Lower leg skin (tissue), 4 donors: ENCODE data around the gene FBXL16. TPM values are rescaled to one million over a fixed set of nuclear protein-coding genes. Genes with fewer than 3 reads are reported as not detected.
A peak's percentile ranks its signal among the peaks of the same experiment; 100 is the strongest.
"Not testable (repeated sequence)": the region's sequence is repeated elsewhere in the genome, so short reads cannot be mapped to it uniquely, and the experiment has no call there.

ENCODE experiments used
- DNase-seq, 2 donors: peaks; one replicate each; pipeline ENCODE4 v3.0.0-alpha.2; 2019; ENCODE audit warnings: low spot score in 2 of 2
- H3K4me3 ChIP-seq: fragments of 200-600 bp; sonication (generic); 2 replicates; pipeline ENCODE4 v1.5.1; 2017; ENCODE audit warnings: mild to moderate bottlenecking, low read depth; ENCODE audit not compliant: poor library complexity, severe bottlenecking
- POLR2A ChIP-seq, 2 donors: fragments of 450-650 bp; IDR thresholded peaks; one replicate each; pipeline ENCODE4 v1.6.1; 2016 to 2017; ENCODE audit warnings: antibody characterized with exemption in 2 of 2, mild to moderate bottlenecking in 1 of 2, moderate library complexity in 1 of 2
- WGBS, 2 donors: methylation state at CpG; one replicate each; pipeline ENCODE4 v1.1.5; 2018; 5-methylcytosine and 5-hydroxymethylcytosine counted together
- intact Hi-C: fragments of 100-400 bp; cut with DNase I; formaldehyde crosslinking; loops from one replicate; pipeline ENCODE4 v1.15.0; 2023; ENCODE audit warnings: low total_unique reads
- total RNA-seq, 4 donors: library from RNA; depleted of rRNA; stranded (reverse); fragments of >200 nt; gene quantifications; one replicate each; pipeline ENCODE4 v1.1.0, GENCODE V29; 2016
- TF ChIP-seq, protein P1 (sequence below), 3 donors: fragments of 450-650 bp; IDR thresholded peaks; one replicate each; pipeline ENCODE4 v1.5.1; 2016; ENCODE audit warnings: antibody characterized with exemption in 3 of 3, mild to moderate bottlenecking in 3 of 3, moderate library complexity in 2 of 3

Gene FBXL16
- total RNA-seq, 4 donors from 2014 or later: 18.3 to 33.6 (median 25.2) TPM

DNA sequence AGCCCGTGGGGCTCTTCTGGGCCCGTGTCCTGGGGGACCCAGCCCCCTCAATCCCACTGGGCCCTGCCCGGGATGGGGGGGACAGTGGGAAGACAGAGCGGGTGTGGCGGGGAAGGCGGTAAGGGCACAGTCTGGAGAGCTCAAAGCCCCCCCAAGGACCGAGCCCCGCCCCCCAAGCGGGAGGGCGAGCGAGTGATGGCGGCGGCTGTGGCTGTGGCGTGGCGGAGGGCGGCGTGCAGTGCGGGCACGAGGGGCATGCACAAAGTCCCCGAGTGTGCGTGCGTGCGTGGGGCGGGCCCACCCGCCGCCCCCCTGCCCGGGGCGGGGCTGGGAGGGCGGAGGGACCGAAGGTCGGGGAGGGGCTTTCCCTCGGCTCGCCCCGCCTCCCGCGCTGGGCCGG, 11.8 kb downstream of the FBXL16 start:
- DNase-seq: no peak
- TF ChIP-seq POLR2A (IDR thresholded peaks at IDR 0.05): no peak
- TF ChIP-seq, protein P1, sequence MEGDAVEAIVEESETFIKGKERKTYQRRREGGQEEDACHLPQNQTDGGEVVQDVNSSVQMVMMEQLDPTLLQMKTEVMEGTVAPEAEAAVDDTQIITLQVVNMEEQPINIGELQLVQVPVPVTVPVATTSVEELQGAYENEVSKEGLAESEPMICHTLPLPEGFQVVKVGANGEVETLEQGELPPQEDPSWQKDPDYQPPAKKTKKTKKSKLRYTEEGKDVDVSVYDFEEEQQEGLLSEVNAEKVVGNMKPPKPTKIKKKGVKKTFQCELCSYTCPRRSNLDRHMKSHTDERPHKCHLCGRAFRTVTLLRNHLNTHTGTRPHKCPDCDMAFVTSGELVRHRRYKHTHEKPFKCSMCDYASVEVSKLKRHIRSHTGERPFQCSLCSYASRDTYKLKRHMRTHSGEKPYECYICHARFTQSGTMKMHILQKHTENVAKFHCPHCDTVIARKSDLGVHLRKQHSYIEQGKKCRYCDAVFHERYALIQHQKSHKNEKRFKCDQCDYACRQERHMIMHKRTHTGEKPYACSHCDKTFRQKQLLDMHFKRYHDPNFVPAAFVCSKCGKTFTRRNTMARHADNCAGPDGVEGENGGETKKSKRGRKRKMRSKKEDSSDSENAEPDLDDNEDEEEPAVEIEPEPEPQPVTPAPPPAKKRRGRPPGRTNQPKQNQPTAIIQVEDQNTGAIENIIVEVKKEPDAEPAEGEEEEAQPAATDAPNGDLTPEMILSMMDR (IDR thresholded peaks at IDR 0.05): no peak
- intact Hi-C loops: no loop called here
- WGBS, 2 donors: 9 to 20% methylated on average over 3 to 36 of the region's 37 CpGs
- no peak overlapping the region for H3K4me3 ChIP-seq

DNA sequence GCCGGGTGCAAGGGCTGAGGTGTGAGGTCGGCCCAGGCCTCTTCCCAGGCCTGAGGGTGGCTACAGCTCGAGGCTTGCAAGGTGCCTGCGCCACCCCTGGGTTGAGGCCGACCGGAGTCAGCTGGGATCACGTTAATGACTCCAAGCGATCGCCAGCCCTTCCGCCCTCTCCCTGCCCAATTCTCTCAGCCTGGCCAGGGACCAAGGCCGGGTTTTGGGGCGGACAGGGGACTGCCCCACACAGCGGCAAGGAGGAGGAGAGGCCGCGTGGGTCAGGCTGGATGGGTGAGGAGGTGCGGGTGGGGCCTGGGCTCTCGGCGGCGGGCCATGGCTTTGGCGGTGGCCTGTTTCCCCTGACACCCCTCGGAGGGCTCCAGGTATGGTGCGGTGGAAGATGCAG, 12.2 kb downstream of the FBXL16 start:
- H3K4me3 ChIP-seq: no peak overlapping the region
- WGBS, 2 donors: 11 to 40% methylated on average over 7 to 17 of the region's 22 CpGs
- DNase-seq: no peak
- intact Hi-C loops: no loop called here
- TF ChIP-seq, protein P1 (IDR thresholded peaks at IDR 0.05): no peak
- TF ChIP-seq POLR2A (IDR thresholded peaks at IDR 0.05): no peak

DNA sequence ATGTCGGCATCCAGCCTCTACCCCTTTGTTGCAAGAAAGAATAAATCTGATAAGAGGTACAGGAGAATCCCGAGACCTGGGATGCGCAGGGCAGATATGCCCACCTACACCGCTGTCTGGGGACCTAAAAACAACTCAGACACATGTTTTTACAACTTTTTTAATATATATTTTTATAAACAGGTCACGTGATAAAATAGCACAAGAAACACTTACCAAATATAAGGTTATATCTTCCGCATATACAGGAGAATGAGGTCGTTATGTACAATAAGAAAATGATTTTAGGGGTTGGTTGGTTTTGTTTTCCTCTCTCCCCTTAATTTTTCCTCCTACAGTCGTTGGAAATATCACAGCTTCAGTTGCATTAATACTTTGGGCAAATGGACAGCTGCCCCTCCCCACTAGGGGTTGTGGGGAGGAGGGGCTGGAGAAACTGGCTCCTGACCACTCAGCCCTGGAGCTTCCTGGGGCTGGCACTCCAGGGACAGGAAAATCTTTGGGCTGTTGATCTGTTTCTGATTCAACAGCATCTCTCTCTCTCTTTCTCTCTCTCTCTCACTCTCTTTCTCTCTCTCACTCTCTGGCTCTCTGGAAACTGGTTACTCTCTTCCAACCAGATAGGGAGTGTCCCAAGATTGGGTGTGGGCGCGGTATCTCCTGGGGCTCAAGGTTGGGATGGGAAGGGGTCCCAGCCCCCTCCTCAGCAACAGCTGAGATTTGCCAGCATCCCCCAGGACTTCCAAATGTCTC, 13.1 kb downstream of the FBXL16 start:
- 55 to 63% methylated on average over 10 of the region's 10 CpGs for WGBS, 2 donors
- H3K4me3 ChIP-seq: no peak overlapping the region
- no peak for DNase-seq
- no peak for TF ChIP-seq POLR2A (IDR thresholded peaks at IDR 0.05)
- TF ChIP-seq, protein P1 (IDR thresholded peaks at IDR 0.05): no peak
- intact Hi-C loops: no loop called here

DNA sequence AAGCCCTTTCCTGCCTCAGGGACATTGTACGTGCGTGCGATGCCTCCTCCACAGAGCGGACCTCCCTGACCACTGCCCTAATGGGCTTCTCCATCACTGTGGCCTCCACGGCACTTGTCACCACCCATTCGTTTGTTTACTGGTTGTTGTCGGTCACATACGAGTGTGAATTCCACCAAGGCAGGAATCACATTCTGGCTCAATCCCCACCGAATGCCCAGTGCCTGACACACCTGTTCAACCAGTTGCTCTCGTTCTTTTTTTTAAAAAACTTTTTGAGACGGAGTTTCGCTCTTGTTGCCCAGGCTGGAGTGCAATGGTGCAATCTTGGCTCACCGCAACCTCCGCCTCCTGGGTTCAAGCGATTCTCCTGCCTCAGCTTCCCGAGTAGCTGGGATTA, 14.4 kb downstream of the FBXL16 start:
- 66 to 67% methylated on average over 16 of the region's 16 CpGs for WGBS, 2 donors
- H3K4me3 ChIP-seq, DNase-seq, intact Hi-C loops: not testable (repeated sequence)

DNA sequence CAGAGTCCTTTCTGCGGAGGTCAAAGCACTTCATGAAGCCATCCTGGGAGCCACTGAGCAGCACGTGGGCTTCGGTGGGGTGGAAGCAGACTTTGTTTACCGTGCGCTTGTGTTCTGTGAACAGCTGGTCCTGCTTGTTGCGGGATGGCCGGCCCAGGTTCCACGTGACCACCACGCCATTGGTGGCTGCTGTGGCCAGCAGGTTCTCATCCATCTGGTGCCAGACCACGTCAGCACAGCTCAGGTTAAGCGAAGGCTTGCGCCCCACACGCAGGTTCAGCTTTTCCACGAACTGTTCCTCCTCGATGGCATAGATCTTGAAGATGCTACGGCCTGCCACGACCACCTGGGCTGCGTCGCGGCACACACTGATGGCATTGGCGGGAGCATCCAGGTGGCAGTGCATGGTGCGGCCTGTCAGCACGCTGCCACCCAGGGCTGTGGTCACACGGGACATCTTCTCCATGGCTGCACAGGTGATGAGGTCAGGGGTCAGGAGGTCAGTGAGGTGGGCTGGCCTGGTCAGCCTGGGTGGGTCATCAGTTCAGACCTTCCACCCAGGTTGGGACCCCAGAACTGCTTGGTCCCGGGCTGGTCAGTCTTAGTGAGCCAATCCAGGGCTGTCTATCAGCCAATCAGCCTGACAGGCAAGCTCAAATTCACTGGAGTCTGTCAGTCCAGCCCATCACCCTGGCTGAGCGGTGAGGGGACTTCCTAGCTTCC, 16.3 kb downstream of the FBXL16 start:
- WGBS, 2 donors: 77 to 83% methylated on average over 24 of the region's 26 CpGs
- no peak for DNase-seq
- intact Hi-C loops: no loop called here
- peak overlapping the region; percentile 86 for H3K4me3 ChIP-seq
- TF ChIP-seq, protein P1 (IDR thresholded peaks at IDR 0.05): no peak
- no peak for TF ChIP-seq POLR2A (IDR thresholded peaks at IDR 0.05)

DNA sequence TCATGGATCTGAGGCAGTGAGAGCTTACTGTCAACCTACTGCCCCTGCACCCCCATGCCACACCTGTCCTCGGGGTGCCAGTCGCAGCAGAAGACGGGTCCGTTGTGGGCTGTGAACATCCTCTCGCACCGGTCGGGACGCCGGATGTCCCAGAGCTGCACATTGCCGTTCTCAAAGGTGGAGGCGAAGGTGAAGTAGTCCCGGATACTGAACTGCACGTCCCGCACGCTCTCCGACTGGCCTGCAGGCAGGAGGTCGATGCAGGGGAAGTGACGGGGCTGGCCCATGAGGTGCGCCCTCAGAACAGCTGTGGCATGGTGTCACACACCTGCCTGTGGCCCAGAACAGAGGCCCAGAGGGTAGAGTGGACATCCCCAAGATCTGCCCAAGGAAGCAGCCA, 18.1 kb downstream of the FBXL16 start:
- intact Hi-C loops: no loop called here
- 88 to 93% methylated on average over 19 of the region's 19 CpGs for WGBS, 2 donors
- no peak for DNase-seq
- TF ChIP-seq, protein P1 (IDR thresholded peaks at IDR 0.05): no peak
- TF ChIP-seq POLR2A (IDR thresholded peaks at IDR 0.05): no peak
- no peak overlapping the region for H3K4me3 ChIP-seq
